NAMALWA (cell line): ENCODE data around the gene SMIM7.
A peak's percentile ranks its signal among the peaks of the same experiment; 100 is the strongest.
"Not testable (repeated sequence)": the region's sequence is repeated elsewhere in the genome, so short reads cannot be mapped to it uniquely, and the experiment has no call there.

Experiments
- DNase-seq: peaks from one replicate; pipeline ENCODE4 v3.0.0-alpha.2; 2015; ENCODE audit warnings: low spot score

Gene SMIM7

DNA sequence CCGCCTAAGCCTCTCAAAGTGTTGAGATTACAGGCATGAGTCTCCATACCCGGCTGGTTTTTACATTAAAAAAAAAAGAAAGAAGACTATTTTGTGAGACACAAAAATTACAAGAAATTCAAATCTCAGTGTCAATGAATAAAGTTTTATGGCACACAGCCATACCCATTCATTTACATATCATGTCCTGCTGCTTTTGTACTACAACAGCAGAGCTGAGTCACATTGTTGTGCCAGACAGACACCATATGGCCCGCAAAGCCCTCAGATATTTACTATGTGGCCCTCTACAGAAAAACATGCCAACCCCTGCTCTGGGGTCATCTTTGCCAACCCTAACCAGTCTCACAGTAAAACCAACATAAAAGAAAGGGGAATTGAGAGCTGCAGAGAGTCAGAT, 5.3 kb downstream of the SMIM7 start:
- no peak for DNase-seq

DNA sequence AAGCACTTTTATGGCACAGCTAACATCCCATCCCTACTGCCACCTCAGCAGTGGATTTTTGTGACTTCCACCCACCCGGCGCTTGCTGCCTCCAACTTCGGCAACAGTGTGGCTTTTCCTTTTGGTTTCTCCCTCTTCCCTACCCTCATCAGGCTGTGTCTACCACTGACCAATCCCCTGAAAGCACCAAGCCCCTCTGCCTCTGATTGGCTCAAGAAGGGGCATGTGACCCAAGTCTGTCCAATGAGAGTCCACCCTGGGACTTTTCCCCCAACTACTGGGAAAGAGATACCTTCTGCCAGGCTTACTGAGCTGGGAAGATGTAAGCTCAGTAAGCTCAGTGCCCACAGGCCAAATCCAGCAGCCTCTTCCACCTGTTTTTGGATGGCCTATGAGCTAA, 5.8 kb downstream of the SMIM7 start:
- DNase-seq: peak; percentile 36

DNA sequence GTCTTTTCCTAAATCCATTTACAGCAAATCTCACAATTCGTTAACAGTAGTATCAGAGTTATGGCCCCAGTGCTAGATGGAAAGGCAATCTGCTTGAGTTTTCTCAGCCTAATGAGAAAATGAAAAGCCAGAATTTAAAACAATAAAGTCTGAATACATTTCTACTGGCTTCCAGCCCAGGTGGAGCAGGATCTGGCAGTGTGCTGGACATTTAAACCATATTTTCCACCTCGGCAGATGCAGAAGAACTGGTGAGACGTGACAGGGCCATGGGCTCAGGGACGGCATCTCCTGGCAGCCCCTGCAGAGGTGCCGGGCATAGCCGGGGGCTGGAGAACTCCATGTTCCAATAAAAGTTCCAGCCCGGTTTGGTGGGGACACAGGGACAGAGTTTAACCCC, 7.1 kb downstream of the SMIM7 start:
- DNase-seq: no peak

DNA sequence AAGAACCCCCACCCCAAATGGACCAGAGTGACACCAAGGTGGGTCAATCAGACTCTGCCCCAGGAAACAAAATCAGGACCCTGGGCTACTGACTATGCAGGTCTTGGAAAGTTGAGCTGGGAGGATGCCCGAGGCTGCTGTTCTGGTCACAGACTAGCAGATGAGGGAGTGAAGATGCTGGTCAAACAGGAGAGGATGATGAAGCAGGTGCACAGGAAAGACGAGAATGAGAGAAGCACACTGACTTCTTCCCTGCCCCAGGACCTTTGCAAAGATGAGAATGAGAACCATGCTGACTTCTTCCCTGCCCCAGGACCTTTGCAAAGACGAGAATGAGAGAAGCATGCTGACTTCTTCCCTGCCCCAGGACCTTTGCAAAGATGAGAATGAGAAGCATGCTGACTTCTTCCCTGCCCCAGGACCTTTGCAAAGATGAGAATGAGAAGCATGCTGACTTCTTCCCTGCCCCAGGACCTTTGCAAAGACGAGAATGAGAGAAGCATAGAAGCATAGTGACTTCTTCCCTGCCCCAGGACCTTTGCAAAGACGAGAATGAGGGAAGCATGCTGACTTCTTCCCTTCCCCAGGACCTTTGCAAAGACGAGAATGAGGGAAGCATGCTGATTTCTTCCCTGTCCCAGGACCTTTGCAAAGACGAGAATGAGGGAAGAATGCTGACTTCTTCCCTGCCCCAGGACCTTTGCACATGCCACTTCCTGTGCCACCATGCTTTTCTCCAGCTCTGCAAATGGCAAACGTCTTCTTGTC, 8.3 kb downstream of the SMIM7 start:
- not testable (repeated sequence) for DNase-seq

DNA sequence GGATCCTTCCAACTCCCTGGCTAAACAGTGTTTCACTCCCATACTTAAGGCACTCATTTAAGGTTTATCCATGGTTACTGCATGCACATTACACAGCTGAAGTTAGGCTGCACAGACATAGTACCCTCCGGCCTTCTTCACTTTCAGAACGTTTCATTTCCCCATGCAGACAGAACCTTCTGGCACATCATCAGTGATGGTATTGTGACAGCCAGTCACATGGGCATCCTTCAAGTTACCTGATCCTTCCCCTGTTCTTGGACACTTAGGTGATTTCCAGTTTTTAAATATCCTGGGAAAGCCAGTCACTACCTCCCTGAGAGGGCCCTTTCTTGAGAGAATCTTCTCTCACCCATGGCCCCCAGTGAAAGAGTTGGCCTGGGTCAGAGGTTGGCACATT, 9.1 kb downstream of the SMIM7 start:
- DNase-seq: no peak

DNA sequence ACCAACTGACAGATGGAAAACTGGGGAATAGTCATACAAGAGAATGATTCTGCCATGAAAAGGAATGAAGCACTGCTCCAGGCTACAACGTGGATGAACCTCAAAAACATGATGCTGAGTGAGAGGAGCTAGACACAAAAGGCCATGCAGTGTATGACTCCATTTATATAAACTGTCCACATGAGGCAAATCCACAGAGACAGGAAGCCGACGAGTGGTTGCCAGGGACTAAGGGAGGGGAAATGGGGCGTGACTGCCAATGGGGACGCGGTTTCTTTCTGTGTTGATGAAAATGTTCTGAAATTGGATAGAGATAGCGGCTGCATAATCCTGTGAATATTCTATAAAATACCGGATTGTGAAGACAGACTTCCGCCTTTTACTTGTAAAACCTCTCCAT, 10.2 kb downstream of the SMIM7 start:
- no peak for DNase-seq

DNA sequence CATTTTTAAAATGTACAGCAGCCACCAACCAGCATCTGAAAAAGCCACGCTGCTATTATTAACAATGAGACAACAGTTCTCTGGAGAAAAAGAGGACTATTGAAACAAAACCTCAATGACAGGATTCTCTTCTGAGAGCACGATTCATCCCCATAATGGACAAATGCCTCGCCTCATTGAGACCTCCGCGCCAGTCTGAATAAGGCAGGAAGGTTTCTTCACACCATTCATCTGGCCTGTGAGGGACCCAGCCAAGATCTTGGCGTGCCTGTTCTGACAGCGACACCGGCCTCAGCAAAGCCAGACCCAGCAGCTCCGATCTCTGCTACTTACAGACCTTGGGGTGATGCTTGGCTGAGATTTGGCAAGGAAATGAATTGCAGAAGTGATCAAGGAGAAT, 14.8 kb downstream of the SMIM7 start:
- DNase-seq: no peak

DNA sequence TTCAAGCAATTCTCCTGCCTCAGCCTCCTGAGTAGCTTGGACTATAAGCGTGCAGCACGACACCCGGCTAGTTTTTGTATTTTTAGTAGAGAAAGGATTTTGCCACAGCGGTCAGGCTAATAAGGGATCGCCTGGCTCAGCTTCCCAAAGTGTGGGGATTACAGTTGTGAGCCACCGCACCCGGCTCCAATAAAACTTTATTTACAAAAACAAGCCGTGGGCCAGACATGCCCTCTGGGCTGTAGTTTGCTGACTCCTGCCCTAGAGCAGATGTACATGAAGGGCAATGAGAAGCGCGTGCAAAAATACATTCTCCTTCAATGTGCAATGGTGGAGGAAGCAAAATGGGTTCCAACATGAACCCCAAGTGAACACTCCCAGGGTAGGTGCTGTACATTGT, 18.2 kb downstream of the SMIM7 start:
- no peak for DNase-seq

DNA sequence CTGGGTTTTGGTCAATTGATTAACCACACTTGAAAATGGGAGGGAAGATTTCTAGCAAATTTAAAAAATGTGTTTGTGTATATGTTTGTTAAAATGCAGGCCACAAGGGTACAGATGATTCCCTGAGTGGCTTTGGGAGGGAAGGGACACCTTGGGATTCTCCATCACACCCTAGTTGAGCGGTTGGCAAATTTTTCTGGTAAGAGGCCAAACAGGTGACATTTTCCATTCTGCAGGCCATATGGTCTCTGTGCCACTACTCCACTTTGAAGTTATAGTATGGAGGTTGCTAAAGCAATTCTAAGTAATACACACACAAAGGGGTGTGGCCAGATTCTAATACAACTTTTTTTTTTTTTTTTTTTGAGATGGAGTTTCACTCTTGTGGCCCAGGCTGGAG, 19.0 kb downstream of the SMIM7 start:
- DNase-seq: no peak

DNA sequence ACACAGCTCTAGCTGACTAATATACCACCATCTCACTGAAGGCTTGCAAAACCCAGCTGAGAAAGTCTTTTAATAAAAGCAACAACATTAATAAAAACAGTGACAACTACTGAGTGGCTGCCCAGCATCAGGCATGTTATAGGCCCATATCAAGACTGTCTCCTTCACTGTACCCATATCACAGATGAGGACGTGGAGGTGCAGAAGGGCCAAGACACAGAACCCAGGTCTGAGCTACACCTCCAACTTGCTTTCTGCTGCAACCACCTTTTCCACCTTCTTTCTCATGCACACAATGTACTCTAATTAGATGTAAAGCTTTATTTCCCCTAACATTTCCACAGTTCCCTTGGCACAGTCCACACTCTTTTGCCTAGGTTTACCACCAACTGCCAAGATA, 21.3 kb downstream of the SMIM7 start:
- no peak for DNase-seq

DNA sequence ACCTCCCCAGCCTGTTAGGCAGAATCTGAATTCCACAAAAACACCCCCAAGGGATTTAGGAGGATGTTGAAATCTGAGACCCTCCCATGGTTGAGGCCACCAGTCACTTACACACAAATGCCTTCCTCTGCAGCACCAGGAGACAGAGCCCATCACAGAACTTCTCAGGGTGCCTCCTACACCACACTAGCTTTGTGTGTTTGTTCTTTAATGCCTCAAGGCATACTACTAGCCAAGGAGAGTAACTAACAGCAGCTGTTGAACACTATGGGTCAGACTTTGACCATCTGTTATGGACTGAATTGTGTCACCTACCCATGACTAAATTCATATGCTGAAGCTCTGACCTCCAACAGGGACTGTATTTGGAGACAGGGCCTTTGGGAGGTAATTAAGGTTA, 22.4 kb downstream of the SMIM7 start:
- DNase-seq: no peak

DNA sequence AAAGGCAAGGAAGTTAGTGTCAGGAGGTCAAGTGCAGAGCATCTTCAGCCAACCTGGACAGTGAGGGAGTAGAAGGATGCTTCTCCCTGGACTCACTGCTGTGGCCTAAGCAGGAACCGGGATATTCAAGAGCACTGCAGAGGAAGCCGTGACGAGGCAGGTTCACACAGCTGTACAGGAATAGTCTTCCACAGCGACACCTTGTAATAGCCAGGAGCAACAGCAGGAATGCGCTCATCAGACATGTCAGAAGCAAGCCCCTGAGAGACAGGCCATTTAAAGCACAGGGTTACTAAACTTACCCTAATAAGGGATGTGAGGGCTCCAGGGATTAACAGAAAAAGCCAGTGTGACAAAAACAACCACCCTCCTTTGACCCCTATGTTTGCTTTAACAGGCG, 28.5 kb downstream of the SMIM7 start:
- no peak for DNase-seq

DNA sequence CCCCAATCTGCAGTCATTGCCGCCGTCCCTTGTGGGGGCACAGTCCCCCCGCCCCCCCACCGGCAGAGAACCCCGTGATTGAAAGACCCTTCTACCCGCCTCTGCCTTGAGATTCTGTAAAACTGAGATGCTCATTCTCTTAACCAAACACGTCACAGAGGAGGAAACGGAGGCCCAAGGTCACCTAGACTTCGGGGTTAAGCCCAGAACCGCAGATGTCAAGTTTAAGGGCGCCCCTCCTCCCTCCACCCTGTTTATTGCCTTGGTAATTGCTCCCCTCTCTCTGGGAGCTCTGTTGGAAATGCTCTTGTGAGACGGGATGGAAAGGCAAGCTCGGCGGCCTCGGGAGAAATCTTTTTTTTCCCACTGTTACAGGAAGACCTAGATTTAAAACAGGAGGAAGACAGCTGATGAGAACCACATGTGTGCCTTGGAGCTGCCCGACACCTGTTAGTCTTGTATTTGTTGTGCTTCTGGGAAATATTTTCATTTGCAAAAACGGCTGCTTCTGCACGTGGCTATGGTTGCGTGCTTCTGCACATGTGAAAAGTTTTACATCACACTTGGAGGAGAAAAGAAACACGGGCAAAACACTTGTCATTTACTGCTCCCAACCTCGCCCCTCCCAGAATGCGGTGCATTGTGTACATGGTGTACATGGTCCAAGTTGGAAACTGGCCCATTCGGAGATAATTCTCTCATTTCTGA, 30.8 kb downstream of the SMIM7 start:
- peak; percentile 95 for DNase-seq

DNA sequence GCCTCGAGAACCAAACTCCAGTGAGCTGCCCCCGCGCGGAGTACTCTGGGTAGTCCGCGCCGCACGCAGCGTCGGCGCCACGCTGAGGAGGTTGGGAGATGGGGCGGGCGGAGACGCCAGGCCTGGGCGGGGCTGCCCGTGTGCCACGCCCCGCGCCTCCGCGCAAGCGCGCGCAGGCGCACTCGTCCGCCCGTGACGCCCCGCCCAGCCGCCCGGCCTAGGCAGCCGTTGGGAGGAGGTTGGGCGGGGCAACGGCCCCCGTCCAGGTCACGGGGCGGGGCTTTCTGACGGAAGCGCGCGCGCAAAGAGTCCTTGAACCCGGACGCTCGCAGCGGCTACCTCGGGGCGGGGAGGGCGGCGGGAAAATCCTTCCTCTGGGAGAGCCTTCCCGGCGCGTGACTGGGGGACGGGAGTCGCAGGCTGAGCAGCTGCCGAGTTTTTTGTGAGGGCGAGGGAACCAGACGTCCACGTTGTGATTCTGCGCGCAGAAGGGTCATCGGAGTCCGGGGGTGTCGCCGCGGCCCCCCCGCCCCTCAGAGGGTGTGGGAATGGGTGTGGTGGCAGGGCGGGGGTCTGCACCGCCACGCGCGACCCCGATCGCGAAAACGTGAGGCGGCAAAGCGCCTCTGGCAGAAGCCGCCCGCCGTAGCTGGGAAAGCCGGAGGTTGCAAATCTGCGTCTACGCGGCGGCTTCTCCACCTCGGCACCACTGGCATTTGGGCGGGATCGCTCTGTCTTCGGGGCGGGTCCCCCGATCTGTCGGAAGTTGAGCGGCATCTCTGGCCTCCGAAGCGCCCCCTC, 31.6 kb downstream of the SMIM7 start, which contains the start of gene MED26:
Gene MED26 (minus strand): TSS at position 22 of the 801 bp plus-strand sequence. CDS start 261 bp downstream, outside the sequence.
- peak; percentile 94 for DNase-seq

DNA sequence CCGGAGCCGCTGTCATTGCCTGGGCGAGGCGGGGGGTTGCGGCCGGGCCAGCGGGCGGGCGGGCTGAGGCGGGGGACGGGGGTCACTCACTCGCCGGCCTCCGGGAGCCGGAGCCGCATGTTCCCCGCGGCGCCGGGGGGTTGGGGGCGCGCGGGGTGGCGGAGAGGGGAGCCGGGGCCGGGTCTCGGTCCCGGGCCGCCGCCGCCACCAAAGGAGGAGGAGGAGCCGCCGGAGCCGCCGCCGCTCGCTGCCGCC, 32.1 kb downstream of the SMIM7 start:
- DNase-seq: no peak

DNA sequence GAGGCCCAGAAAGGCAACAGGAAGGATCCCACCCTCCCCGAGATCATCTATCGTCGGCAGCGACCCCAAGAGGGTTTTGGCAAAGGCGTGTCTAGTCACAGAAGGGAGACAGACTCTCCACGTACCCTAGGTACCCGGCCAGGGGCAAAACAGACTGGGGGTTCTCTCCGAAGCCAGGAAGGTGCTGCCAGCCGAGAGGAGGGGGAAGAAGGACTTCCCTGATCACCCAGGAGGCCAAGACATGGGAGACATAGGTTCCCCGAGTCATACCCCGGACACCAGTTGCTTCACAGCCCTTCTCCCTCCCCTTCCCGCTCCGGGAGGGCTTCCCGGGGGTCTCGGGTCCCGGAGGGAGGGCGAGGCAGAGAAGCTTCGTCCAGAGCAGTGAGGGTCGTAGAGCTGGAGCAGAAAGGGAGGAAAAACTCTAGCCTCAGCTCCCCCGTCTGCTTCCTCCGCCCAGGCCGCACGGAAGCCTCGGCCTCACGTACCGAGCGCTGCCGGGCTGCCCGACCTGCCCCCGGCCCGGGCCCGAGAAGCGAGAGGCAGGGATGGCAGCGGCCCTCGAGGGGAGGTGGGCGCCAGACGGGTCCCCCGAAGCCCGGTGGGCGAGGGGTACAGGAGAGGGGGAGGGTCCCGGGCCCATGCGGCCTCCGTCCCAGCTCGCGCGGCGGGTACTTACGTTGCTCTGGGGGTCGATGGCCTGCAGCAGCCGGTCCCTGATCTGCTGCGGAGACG, 32.6 kb downstream of the SMIM7 start:
- peak; percentile 67 for DNase-seq

DNA sequence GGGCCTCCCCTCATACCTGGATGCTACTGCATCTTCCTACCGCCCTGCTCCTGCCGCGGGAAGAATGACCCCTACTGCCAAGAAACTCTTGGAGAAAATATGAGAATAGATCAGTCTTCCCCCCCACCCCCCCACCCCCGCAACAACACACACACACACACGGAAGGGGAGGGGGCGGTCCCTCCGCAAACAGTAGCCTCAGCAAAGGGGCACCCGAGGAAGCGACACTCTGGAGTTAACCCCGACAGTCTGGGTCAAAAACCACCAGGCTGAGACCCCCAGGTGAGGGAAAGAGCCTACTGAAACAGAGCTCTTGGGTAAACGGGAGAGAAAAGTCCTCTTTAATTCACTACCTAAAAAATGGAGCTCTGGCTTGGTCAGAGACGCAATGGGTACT, 33.1 kb downstream of the SMIM7 start:
- no peak for DNase-seq

DNA sequence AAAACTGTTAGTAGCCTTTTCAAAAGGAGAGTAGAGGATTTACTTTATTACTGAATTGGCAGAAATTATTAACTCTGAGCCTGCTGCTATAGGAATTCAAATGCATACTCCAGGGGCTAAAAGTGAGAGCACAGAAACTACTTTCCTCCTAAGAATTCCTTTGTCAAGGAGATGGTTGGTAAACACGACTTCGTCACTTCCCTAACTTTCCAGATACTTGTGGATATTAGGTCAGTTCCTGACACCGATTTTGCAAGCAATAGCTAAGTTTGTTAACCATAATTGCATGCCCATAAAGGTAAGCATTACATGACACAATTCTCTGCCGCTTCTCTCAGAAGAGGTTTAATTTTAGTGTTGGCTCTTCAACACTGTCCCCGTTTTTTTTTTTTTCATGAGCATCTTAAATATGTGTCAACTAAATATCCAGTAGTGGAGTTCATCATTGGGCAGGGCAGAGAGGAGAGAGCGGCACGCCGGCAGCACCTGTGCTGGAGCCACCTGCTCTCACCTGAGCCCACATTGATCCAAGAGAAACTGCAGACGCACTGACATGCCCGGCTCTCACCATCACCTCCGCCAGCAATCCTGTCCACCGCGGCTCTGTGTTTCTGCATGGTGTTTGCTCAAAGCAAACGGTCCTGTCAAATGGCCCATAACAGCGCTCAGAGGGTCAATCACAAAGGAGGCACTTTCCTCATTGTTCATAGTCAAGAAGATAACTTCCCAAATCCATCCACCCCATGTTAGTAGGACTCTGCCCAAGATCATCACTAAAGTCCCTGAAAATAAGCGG, 34.6 kb downstream of the SMIM7 start:
- DNase-seq: no peak

DNA sequence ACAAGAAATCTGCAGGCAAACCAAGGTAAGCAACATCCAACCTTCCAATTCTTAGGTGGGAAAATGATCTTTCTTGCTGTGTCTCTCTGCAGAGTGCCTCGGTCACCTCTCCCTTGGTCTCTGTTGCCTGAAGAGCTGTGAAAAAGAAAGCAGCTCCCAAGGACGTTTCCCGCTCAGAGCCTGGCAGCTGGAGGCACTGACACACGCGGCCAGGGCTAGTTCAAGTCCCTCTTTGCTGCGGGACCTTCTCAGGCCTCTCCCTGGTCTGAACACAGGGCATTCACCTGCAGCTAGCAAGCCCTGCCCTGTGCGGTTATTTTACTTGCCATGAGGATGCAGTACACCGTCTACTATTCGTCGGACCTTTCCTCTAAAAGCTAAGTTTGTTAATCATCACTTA, 35.7 kb downstream of the SMIM7 start:
- DNase-seq: no peak

DNA sequence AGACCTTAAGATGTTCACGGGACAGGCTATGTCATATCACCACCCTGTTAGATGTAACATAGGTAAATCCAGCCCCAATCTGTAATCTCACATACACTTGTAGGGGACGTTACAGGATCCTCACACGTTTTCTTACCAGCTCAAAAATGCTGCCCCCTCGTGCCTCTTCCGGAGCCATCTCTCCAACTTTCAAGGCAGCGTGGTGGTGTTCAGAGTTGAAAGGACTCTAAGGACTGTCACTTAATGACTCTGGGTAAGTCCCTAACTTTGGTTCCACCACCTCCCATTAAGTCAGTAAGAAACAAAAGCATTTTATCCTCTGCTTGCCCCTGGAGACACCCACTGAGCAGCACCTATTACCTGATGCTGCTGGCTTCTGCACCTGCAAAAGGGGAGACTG, 36.4 kb downstream of the SMIM7 start:
- peak; percentile 65 for DNase-seq

DNA sequence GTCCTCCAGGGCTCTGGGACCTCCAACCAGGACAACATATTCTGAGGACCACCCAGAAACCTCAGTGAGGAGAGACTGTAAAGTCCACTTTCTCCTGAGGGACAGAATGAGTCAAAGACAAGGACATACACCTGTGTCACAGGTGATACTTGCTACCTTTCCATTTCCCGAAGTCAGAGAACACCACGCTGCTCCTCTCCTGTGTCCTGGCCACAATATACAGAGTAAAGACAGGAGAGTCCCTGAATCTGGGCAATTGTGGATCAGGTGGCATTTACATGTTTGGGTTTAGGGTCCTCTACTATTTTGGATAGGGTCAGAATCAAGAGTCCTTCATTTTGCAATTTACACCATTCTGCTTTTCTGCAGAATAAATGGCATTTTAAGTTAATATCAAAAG, 36.9 kb downstream of the SMIM7 start:
- DNase-seq: no peak
